Loucy (cell line): ENCODE results near the gene SEMA7A.

ENCODE experiments used
- H2AFZ ChIP-seq: fragments of 200-600 bp; sonication (generic); 2 replicates; pipeline ENCODE4 v1.6.0; 2016; ENCODE audit warnings: antibody characterized with exemption, mild to moderate bottlenecking, low read length, moderate library complexity
- H3F3A ChIP-seq: fragments of 200-600 bp; 2 replicates; pipeline ENCODE4 v1.6.0; 2016; ENCODE audit warnings: antibody characterized with exemption, low read depth, mild to moderate bottlenecking
- H3K27me3 ChIP-seq: fragments of 200-600 bp; sonication (generic); 2 replicates; pipeline ENCODE4 v1.6.1; 2014; ENCODE audit warnings: low read length, mild to moderate bottlenecking; ENCODE audit not compliant: insufficient read depth, poor library complexity, severe bottlenecking
- H3K36me3 ChIP-seq: fragments of 200-600 bp; sonication (generic); 2 replicates; pipeline ENCODE4 v1.6.1; 2016; ENCODE audit warnings: low read length; ENCODE audit not compliant: insufficient read depth
- H3K4me1 ChIP-seq: fragments of 200-600 bp; sonication (generic); 2 replicates; pipeline ENCODE4 v1.5.1; 2014; ENCODE audit warnings: low read length, mild to moderate bottlenecking; ENCODE audit not compliant: insufficient read depth, poor library complexity, severe bottlenecking
- H3K4me2 ChIP-seq: fragments of 200-600 bp; sonication (generic); 2 replicates; pipeline ENCODE4 v1.6.0; 2014; ENCODE audit warnings: antibody characterized with exemption, low read length, low read depth, mild to moderate bottlenecking; ENCODE audit not compliant: poor library complexity, severe bottlenecking
- H3K4me3 ChIP-seq: fragments of 200-600 bp; sonication (generic); 2 replicates; pipeline ENCODE4 v1.5.1; 2014; ENCODE audit warnings: low read length, mild to moderate bottlenecking, mixed read lengths; ENCODE audit not compliant: poor library complexity, severe bottlenecking
- H3K79me2 ChIP-seq: fragments of 200-600 bp; sonication (generic); 2 replicates; pipeline ENCODE4 v1.6.1; 2014; ENCODE audit warnings: low read length; ENCODE audit not compliant: insufficient read depth
- H3K9ac ChIP-seq: fragments of 200-600 bp; sonication (generic); 2 replicates; pipeline ENCODE4 v1.6.0; 2014; ENCODE audit warnings: mild to moderate bottlenecking, low read depth, low read length, moderate library complexity; ENCODE audit not compliant: poor library complexity, severe bottlenecking
- H3K9me2 ChIP-seq: fragments of 200-600 bp; sonication (generic); replicated peaks from 2 replicates; pipeline ENCODE4 v1.6.1; 2016; ENCODE audit warnings: low read depth, low read length, mixed read lengths
- H3K9me3 ChIP-seq: fragments of 200-600 bp; sonication (generic); 2 replicates; pipeline ENCODE4 v1.6.1; 2014; ENCODE audit warnings: mild to moderate bottlenecking, antibody characterized with exemption, low read length, low read depth; ENCODE audit not compliant: insufficient read depth
- H4K20me1 ChIP-seq: fragments of 200-600 bp; sonication (generic); 2 replicates; pipeline ENCODE4 v1.6.0; 2014; ENCODE audit warnings: antibody characterized with exemption, low read length, mild to moderate bottlenecking; ENCODE audit not compliant: insufficient read depth, poor library complexity, severe bottlenecking
- CTCF ChIP-seq: fragments of 200-600 bp; sonication (generic); conservative IDR thresholded peaks from 2 replicates; pipeline ENCODE4 v1.5.1; 2014; ENCODE audit warnings: mild to moderate bottlenecking, antibody characterized with exemption, low read length
- EZH2phosphoT487 ChIP-seq: fragments of 200-600 bp; IDR thresholded peaks from 2 replicates; pipeline ENCODE4 v1.6.1; 2018; ENCODE audit warnings: antibody characterized with exemption, mild to moderate bottlenecking, moderate library complexity, borderline replicate concordance

Gene SEMA7A

GRCh38 chr15:74386496-74387140 is 47.1 kb downstream of the SEMA7A start:
- Histone ChIP-seq H3K9me3 (no peaks in the 10 kb centered on the region), H3K9me2 (no peaks in the 10 kb centered on the region), H2AFZ (no peak overlapping the region), H3K36me3 (no peaks in the 10 kb centered on the region), H3K9ac (peak overlapping the region; percentile 29), H3K27me3 (no peaks in the 10 kb centered on the region), H3K4me2 (no peak overlapping the region), H3K4me3 (no peak overlapping the region), H4K20me1 (no peaks in the 10 kb centered on the region), H3K79me2 (no peaks in the 10 kb centered on the region), H3K4me1 (peaks cover 77% of the 10 kb centered on the region), H3F3A (no peaks in the 10 kb centered on the region; the same call in 1 of the 2 replicates)
- no peak for TF ChIP-seq CTCF
- no peak for TF ChIP-seq EZH2phosphoT487

GRCh38 chr15:74385733-74386132 is 48.0 kb downstream of the SEMA7A start:
- Histone ChIP-seq H3F3A (no peaks in the 10 kb centered on the region; the same call in 1 of the 2 replicates), H3K36me3 (no peaks in the 10 kb centered on the region), H3K4me2 (peak overlapping the region; percentile 0), H3K27me3 (no peaks in the 10 kb centered on the region), H3K9me3 (no peaks in the 10 kb centered on the region), H4K20me1 (no peaks in the 10 kb centered on the region), H3K4me3 (no peak overlapping the region), H3K4me1 (peaks cover 68% of the 10 kb centered on the region), H3K9me2 (no peaks in the 10 kb centered on the region), H2AFZ (no peak overlapping the region), H3K9ac (peak overlapping the region; percentile 29), H3K79me2 (no peaks in the 10 kb centered on the region)
- TF ChIP-seq CTCF (no peak), EZH2phosphoT487 (no peak)

GRCh38 chr15:74384881-74385643 is 48.7 kb downstream of the SEMA7A start:
- no peaks in the 10 kb centered on the region for H3K79me2 ChIP-seq
- no peak overlapping the region for H3K4me3 ChIP-seq
- TF ChIP-seq EZH2phosphoT487 (no peak), CTCF (no peak)
- H3F3A ChIP-seq = no peaks in the 10 kb centered on the region; the same call in 1 of the 2 replicates
- no peaks in the 10 kb centered on the region for H4K20me1 ChIP-seq
- H3K4me2 ChIP-seq = peak overlapping the region; percentile 0
- H3K9ac ChIP-seq = peak overlapping the region; percentile 29
- no peaks in the 10 kb centered on the region for H3K9me2 ChIP-seq
- H3K4me1 ChIP-seq = peaks cover 62% of the 10 kb centered on the region
- H3K9me3 ChIP-seq = no peaks in the 10 kb centered on the region
- no peak overlapping the region for H2AFZ ChIP-seq
- H3K36me3 ChIP-seq = no peaks in the 10 kb centered on the region
- H3K27me3 ChIP-seq = no peaks in the 10 kb centered on the region
